ENCODE results near the gene PCDHGA9.
"Not testable (repeated sequence)": the region's sequence is repeated elsewhere in the genome, so short reads cannot be mapped to it uniquely, and the experiment has no call there.

PCDHGA9 gene

GRCh38 chr5:141393267-141393666 lies 9.3 kb upstream of the PCDHGA9 start:
- Histone ChIP-seq H4K20me1 (ENCODE audit: insufficient read depth, low read length) (no peaks in the 10 kb centered on the region), H3K27me3 (replicated peaks; ENCODE audit: insufficient read depth, low read length) (0 out of 2 replicates have a peak, but pooled peaks cover 5% of the 10 kb centered on the region), H3K79me2 (ENCODE audit: low read length) (no peaks in the 10 kb centered on the region), H3K36me3 (replicated peaks; ENCODE audit: insufficient read depth, low read length) (no peaks in the 10 kb centered on the region), H2AFZ (ENCODE audit: low read length) (no peak overlapping the region), H3K4me3 (ENCODE audit: low read length) (no peak overlapping the region), H3K9me3 (replicated peaks; ENCODE audit: insufficient read depth, low read length) (no peaks in the 10 kb centered on the region), H3K4me1 (ENCODE audit: low read length) (no peaks in the 10 kb centered on the region), H3F3A (ENCODE audit: insufficient read depth, low read length) (no peaks in the 10 kb centered on the region), H3K4me2 (ENCODE audit: low read depth, low read length) (no peak overlapping the region), H3K27ac (ENCODE audit: low read length) (no peak overlapping the region), H3K9ac (ENCODE audit: low read length) (no peak overlapping the region), H3K9me2 (replicated peaks; ENCODE audit: insufficient read depth, low read length) (no peaks in the 10 kb centered on the region)
- TF ChIP-seq EZH2phosphoT487 (IDR thresholded peaks at IDR 0.05; ENCODE audit: low read length), result no peak
- no peak for DNase-seq

DNA sequence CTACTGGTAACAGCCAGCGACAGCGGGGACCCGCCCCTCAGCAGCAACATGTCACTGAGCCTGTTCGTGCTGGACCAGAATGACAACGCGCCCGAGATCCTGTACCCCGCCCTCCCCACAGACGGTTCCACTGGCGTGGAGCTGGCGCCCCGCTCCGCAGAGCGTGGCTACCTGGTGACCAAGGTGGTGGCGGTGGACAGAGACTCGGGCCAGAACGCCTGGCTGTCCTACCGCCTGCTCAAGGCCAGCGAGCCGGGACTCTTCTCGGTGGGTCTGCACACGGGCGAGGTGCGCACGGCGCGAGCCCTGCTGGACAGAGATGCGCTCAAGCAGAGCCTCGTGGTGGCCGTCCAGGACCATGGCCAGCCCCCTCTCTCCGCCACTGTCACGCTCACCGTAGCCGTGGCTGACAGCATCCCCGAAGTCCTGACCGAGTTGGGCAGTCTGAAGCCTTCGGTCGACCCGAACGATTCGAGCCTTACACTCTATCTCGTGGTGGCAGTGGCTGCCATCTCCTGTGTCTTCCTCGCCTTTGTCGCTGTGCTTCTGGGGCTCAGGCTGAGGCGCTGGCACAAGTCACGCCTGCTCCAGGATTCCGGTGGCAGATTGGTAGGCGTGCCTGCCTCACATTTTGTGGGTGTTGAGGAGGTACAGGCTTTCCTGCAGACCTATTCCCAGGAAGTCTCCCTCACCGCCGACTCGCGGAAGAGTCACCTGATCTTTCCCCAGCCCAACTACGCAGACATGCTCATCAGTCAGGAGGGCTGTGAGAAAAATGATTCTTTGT lies 8.0 kb upstream of the PCDHGA9 start:
- H3K27ac ChIP-seq (ENCODE audit: low read length); H2AFZ ChIP-seq (ENCODE audit: low read length); H3F3A ChIP-seq (ENCODE audit: insufficient read depth, low read length); DNase-seq; H4K20me1 ChIP-seq (ENCODE audit: insufficient read depth, low read length); H3K9ac ChIP-seq (ENCODE audit: low read length); H3K9me2 ChIP-seq (replicated peaks; ENCODE audit: insufficient read depth, low read length); H3K4me1 ChIP-seq (ENCODE audit: low read length); H3K36me3 ChIP-seq (replicated peaks; ENCODE audit: insufficient read depth, low read length); H3K9me3 ChIP-seq (replicated peaks; ENCODE audit: insufficient read depth, low read length); H3K27me3 ChIP-seq (replicated peaks; ENCODE audit: insufficient read depth, low read length); H3K4me3 ChIP-seq (ENCODE audit: low read length); H3K4me2 ChIP-seq (ENCODE audit: low read depth, low read length); H3K79me2 ChIP-seq (ENCODE audit: low read length): not testable (repeated sequence)

DNA sequence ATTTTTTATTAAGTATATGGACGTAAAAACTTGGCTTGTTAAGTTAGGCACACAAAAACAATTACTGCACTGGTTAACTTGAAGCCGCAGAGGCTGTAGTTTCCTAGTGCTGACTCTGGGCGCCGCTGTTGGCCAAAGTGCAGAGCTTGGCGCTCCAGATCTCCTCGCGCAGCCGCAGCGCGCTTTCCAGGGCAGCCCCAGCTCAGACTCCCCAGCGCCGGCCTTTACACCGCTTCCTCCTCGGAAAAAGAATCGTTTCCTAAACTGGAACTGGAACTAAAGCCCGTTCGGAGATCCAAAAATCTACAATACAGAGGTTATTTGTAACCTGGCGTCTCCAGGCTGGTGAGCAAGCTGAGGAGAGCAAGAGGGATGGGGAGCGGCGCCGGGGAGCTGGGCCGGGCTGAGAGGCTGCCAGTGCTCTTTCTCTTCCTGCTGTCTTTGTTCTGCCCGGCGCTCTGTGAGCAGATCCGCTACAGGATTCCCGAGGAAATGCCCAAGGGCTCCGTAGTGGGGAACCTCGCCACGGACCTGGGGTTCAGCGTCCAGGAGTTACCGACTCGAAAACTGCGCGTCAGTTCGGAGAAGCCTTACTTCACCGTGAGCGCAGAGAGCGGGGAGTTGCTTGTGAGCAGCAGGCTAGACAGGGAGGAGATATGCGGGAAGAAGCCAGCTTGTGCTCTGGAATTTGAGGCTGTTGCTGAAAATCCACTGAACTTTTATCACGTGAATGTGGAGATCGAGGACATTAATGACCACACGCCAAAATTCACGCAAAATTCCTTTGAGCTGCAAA lies 4.6 kb upstream of the PCDHGA9 start, which contains the start of gene PCDHGB5:
Gene PCDHGB5 (plus strand): TSS at position 192 of the 796 bp plus-strand sequence. CDS start 181 bp downstream, at position 373.
- H3K4me1 ChIP-seq (ENCODE audit: low read length); H3K9me3 ChIP-seq (replicated peaks; ENCODE audit: insufficient read depth, low read length); H3K27me3 ChIP-seq (replicated peaks; ENCODE audit: insufficient read depth, low read length); H3K9ac ChIP-seq (ENCODE audit: low read length); H3K9me2 ChIP-seq (replicated peaks; ENCODE audit: insufficient read depth, low read length); H4K20me1 ChIP-seq (ENCODE audit: insufficient read depth, low read length); H3K4me2 ChIP-seq (ENCODE audit: low read depth, low read length); H3K4me3 ChIP-seq (ENCODE audit: low read length); H3K27ac ChIP-seq (ENCODE audit: low read length); H3K36me3 ChIP-seq (replicated peaks; ENCODE audit: insufficient read depth, low read length); H3K79me2 ChIP-seq (ENCODE audit: low read length); H2AFZ ChIP-seq (ENCODE audit: low read length); H3F3A ChIP-seq (ENCODE audit: insufficient read depth, low read length): not testable (repeated sequence)
- TF ChIP-seq CTCF (IDR thresholded peaks at IDR 0.05; ENCODE audit: low read length), result peak; percentile 49
- peak; percentile 48 for DNase-seq

DNA sequence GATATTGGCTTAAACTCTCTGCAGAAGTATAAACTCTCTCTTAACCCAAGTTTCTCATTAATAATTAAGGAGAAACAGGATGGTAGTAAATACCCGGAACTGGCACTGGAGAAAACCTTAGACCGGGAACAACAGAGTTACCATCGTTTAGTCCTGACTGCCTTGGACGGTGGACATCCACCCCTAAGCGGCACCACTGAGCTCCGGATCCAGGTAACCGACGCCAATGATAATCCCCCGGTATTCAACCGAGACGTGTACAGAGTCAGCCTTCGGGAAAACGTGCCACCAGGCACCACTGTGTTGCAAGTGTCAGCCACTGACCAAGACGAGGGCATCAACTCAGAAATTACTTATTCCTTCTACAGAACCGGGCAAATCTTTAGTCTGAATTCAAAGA lies 4.0 kb upstream of the PCDHGA9 start:
- Histone ChIP-seq H3K9me2 (replicated peaks; ENCODE audit: insufficient read depth, low read length) (no peaks in the 10 kb centered on the region), H3K4me3 (ENCODE audit: low read length) (no peak overlapping the region), H3K27me3 (replicated peaks; ENCODE audit: insufficient read depth, low read length) (peaks cover 10% of the 10 kb centered on the region; the same call in 1 of the 2 replicates), H3K9me3 (replicated peaks; ENCODE audit: insufficient read depth, low read length) (no peaks in the 10 kb centered on the region), H3K27ac (ENCODE audit: low read length) (no peak overlapping the region), H3K36me3 (replicated peaks; ENCODE audit: insufficient read depth, low read length) (no peaks in the 10 kb centered on the region), H3K4me2 (ENCODE audit: low read depth, low read length) (no peak overlapping the region), H4K20me1 (ENCODE audit: insufficient read depth, low read length) (no peaks in the 10 kb centered on the region), H3K9ac (ENCODE audit: low read length) (no peak overlapping the region), H3K79me2 (ENCODE audit: low read length) (no peaks in the 10 kb centered on the region), H2AFZ (ENCODE audit: low read length) (no peak overlapping the region), H3K4me1 (ENCODE audit: low read length) (no peaks in the 10 kb centered on the region), H3F3A (ENCODE audit: insufficient read depth, low read length) (no peaks in the 10 kb centered on the region)
- DNase-seq, result no peak
- TF ChIP-seq CTCF (IDR thresholded peaks at IDR 0.05; ENCODE audit: low read length) (no peak), EZH2 (optimal IDR thresholded peaks at IDR 0.05; ENCODE audit: low read depth, low read length) (no peak), EZH2phosphoT487 (IDR thresholded peaks at IDR 0.05; ENCODE audit: low read length) (no peak)
